C4-2B (cell line): Measurements from ENCODE around the gene CASZ1.

Source experiments
- ZFX ChIP-seq: fragments of 450-650 bp; IDR thresholded peaks from 2 replicates; pipeline ENCODE4 v1.6.1; 2017
- TF ChIP-seq, protein P1 (sequence below): fragments of 450-650 bp; conservative IDR thresholded peaks from 2 replicates; pipeline ENCODE4 v1.5.1; 2017; ENCODE audit warnings: mild to moderate bottlenecking

DNA sequence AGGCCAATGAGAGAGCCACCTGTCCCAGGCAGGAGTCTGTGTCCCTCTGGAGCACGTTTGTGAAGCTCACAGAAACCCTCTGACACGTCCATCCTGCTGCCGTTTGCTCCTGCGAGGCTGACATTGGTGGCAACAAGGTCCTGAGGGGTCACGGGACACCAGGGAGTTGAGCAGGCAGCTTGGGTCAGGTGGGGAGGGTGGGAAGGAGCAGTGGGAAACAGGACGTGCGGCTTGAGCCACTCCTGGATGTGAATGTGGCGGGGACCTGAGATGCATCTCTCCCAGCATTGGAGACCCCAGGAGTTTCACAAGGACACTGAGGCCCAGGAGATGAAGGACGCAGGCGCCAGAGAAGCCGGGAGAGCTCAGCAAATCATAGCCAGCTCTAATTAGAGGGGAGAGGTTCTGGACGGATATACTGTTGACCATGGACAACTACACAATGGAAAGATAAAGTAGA is 172.7 kb downstream of the CASZ1 start:
- TF ChIP-seq, protein P1, sequence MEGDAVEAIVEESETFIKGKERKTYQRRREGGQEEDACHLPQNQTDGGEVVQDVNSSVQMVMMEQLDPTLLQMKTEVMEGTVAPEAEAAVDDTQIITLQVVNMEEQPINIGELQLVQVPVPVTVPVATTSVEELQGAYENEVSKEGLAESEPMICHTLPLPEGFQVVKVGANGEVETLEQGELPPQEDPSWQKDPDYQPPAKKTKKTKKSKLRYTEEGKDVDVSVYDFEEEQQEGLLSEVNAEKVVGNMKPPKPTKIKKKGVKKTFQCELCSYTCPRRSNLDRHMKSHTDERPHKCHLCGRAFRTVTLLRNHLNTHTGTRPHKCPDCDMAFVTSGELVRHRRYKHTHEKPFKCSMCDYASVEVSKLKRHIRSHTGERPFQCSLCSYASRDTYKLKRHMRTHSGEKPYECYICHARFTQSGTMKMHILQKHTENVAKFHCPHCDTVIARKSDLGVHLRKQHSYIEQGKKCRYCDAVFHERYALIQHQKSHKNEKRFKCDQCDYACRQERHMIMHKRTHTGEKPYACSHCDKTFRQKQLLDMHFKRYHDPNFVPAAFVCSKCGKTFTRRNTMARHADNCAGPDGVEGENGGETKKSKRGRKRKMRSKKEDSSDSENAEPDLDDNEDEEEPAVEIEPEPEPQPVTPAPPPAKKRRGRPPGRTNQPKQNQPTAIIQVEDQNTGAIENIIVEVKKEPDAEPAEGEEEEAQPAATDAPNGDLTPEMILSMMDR: no peak
- TF ChIP-seq ZFX: no peak
